AG04450 (cell line): ENCODE results near the gene GPR22. TPM values are rescaled to one million over a fixed set of nuclear protein-coding genes. Genes with fewer than 3 reads are reported as not detected.
A peak's percentile ranks its signal among the peaks of the same experiment; 100 is the strongest.

Experiments
- CTCF ChIA-PET: fragments of 300-600, 350-600 bp; formaldehyde crosslinking; extraction: SDS; loops from one replicate; lab custom pipeline; 2022; ENCODE audit warnings: antibody characterized with exemption, inconsistent platforms; lab: Charles Lee
- POLR2A ChIA-PET: fragments of 350-600 bp; formaldehyde crosslinking; extraction: SDS; loops from one replicate; lab custom pipeline; 2021; ENCODE audit warnings: antibody characterized with exemption, inconsistent platforms; lab: Yijun Ruan, JAX
- DNase-seq: peaks from one replicate; pipeline ENCODE4 v3.0.0-alpha.2; 2011; ENCODE audit warnings: low read depth, low spot score
- H3K27ac ChIP-seq: one replicate; pipeline ENCODE4 v1.5.1; 2012; ENCODE audit warnings: low read depth, low read length, control low read depth
- H3K27me3 ChIP-seq: one replicate; pipeline ENCODE4 v1.6.0; 2012; ENCODE audit warnings: low read length; ENCODE audit not compliant: control insufficient read depth, insufficient read depth
- H3K4me3 ChIP-seq: 2 replicates; pipeline ENCODE4 v1.5.1; 2011; ENCODE audit warnings: mild to moderate bottlenecking, low read depth, low read length, control low read depth
- H3K9me3 ChIP-seq: 2 replicates; pipeline ENCODE4 v1.5.1; 2012; ENCODE audit warnings: low read length; ENCODE audit not compliant: control insufficient read depth, insufficient read depth
- CTCF ChIP-seq: IDR thresholded peaks from 2 replicates; pipeline ENCODE4 v1.5.1; 2011; ENCODE audit warnings: low read depth, low read length, control low read depth, inconsistent platforms
- polyA plus RNA-seq: library from polyadenylated mRNA; depleted of rRNA; stranded (reverse); fragments of >200 nt; gene quantifications from 2 replicates; pipeline ENCODE4 v1.2.3, GENCODE V29; 2011; rRNA removed
- small RNA-seq: library from RNA; depleted of rRNA; stranded (forward); fragments of <200 nt; gene quantifications from one replicate; pipeline ENCODE3, GENCODE V24; 2012; ENCODE audit warnings: low read depth; ENCODE audit not compliant: insufficient read length

The GPR22 gene
- polyA plus RNA-seq, 1 experiment: not detected

- POLR2A ChIA-PET: no interaction called here
- H3K27me3 ChIP-seq: no peaks in the 10 kb centered on the region
- H3K27ac ChIP-seq: no peak overlapping the region
- H3K4me3 ChIP-seq: no peak overlapping the region
- no peak for TF ChIP-seq CTCF
- DNase-seq: peak; percentile 15
- peaks cover 7% of the 10 kb centered on the region for H3K9me3 ChIP-seq
- CTCF ChIA-PET: no interaction called here
Observed at GRCh38 chr7:107503687-107504086, 33.8 kb downstream of the GPR22 start.

- ChIA-PET POLR2A (no interaction called here), CTCF (no interaction called here)
- Histone ChIP-seq H3K9me3 (peaks cover 9% of the 10 kb centered on the region), H3K27ac (no peak overlapping the region), H3K27me3 (no peaks in the 10 kb centered on the region), H3K4me3 (no peak overlapping the region)
- no peak for TF ChIP-seq CTCF
- DNase-seq: no peak
Observed at GRCh38 chr7:107505362-107505761, 35.5 kb downstream of the GPR22 start.

- no peak overlapping the region for H3K4me3 ChIP-seq
- ChIA-PET POLR2A (no interaction called here), CTCF (no interaction called here)
- H3K27ac ChIP-seq: no peak overlapping the region
- no peaks in the 10 kb centered on the region for H3K27me3 ChIP-seq
- TF ChIP-seq CTCF: no peak
- no peak for DNase-seq
- H3K9me3 ChIP-seq: peaks cover 9% of the 10 kb centered on the region
Observed at GRCh38 chr7:107505997-107506673, 36.3 kb downstream of the GPR22 start.

GRCh38 chr7:107506674-107507339 is 37.0 kb downstream of the GPR22 start:
- no peak for DNase-seq
- Histone ChIP-seq H3K27me3 (no peaks in the 10 kb centered on the region), H3K4me3 (no peak overlapping the region), H3K9me3 (peaks cover 9% of the 10 kb centered on the region), H3K27ac (no peak overlapping the region)
- no peak for TF ChIP-seq CTCF
- POLR2A ChIA-PET: no interaction called here
- CTCF ChIA-PET: no interaction called here

Small RNA genes within 50 kb of the gene (small RNA-seq; reads per million reads assigned to genes)
- gene AC002381.1: not detected

Other genes starting within 250 kb of the GPR22 start
- 35.5 and 55.2 TPM in 2 replicates for gene COG5, start 93.9 kb downstream of the GPR22 start, polyA plus RNA-seq
- 4.8 and 6.0 TPM in 2 replicates for gene DUS4L, start 93.9 kb downstream of the GPR22 start, polyA plus RNA-seq
- gene BCAP29, start 110.2 kb downstream of the GPR22 start, polyA plus RNA-seq: 37.4 and 56.9 TPM in 2 replicates
- 0.11 and 0.12 TPM in 2 replicates for gene SLC26A4, start 190.8 kb downstream of the GPR22 start, polyA plus RNA-seq